ENCODE results near the gene CAMK2G.

DNA sequence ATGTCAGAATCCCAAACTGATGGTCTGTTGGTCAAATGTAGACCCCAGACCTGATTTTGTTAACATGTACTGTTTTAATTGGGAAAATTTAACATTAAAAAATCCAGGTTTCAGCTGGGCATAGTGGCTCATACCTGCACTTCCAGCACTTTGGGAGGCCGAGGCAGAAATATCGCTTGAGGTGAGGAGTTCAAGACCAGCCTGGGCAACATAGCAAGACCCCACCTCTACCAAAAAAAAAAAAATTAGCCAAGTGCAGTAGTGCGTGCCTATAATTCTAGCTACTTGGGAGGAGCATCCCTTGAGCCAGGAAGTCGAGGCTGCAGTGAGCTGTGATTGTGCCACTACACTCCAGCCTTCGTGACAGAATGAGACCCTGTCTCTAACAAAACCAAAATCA is 15.9 kb upstream of the CAMK2G start:
- TF ChIP-seq, protein P1, sequence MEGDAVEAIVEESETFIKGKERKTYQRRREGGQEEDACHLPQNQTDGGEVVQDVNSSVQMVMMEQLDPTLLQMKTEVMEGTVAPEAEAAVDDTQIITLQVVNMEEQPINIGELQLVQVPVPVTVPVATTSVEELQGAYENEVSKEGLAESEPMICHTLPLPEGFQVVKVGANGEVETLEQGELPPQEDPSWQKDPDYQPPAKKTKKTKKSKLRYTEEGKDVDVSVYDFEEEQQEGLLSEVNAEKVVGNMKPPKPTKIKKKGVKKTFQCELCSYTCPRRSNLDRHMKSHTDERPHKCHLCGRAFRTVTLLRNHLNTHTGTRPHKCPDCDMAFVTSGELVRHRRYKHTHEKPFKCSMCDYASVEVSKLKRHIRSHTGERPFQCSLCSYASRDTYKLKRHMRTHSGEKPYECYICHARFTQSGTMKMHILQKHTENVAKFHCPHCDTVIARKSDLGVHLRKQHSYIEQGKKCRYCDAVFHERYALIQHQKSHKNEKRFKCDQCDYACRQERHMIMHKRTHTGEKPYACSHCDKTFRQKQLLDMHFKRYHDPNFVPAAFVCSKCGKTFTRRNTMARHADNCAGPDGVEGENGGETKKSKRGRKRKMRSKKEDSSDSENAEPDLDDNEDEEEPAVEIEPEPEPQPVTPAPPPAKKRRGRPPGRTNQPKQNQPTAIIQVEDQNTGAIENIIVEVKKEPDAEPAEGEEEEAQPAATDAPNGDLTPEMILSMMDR (IDR thresholded peaks at IDR 0.05; ENCODE audit: insufficient read depth, low read length, poor library complexity, severe bottlenecking) = no peak
- TF ChIP-seq EZH2phosphoT487 (conservative IDR thresholded peaks at IDR 0.05; ENCODE audit: low read length) = no peak

Data from SU-DHL-6 (cell line).